Measurements from ENCODE around the gene SELENOO. TPM values are rescaled to one million over a fixed set of nuclear protein-coding genes. Genes with fewer than 3 reads are reported as not detected.
"Not testable (repeated sequence)": the region's sequence is repeated elsewhere in the genome, so short reads cannot be mapped to it uniquely, and the experiment has no call there.

Gene SELENOO
- total RNA-seq = 10 to 100 TPM; 22.5 to 23.4 TPM

- DNase-seq (ENCODE audit: low spot score in 2 of 2) (peak; percentile 90 to 92), ATAC-seq (peak; percentile 91 to 92)
- no peaks in the 10 kb centered on the region for H3K36me3 Mint-ChIP-seq
- H3K9me3 Mint-ChIP-seq = no peaks in the 10 kb centered on the region
- H3K27ac Mint-ChIP-seq = peak within 1 kb of the TSS; percentile 70 to 82
Observed at GRCh38 chr22:50200461-50201190, at the start of gene SELENOO. SELENOO (plus strand) TSS chr22:50201011; CDS start chr22:50201037, 26 bp downstream.

GRCh38 chr22:50151571-50152537 lies 49.0 kb upstream of the SELENOO start:
- no peak overlapping the region for H3K27ac Mint-ChIP-seq

GRCh38 chr22:50153056-50153755 lies 47.6 kb upstream of the SELENOO start:
- Mint-ChIP-seq H3K36me3 (no peaks in the 10 kb centered on the region), H3K27ac (no peak overlapping the region), H3K9me3 (no peaks in the 10 kb centered on the region)
- DNase-seq (ENCODE audit: low spot score in 2 of 2) (no peak), ATAC-seq (no peak)

More at GRCh38 chr22:50151571-50152537, 49.0 kb upstream of the SELENOO start:
- Mint-ChIP-seq H3K36me3 (no peaks in the 10 kb centered on the region), H3K9me3 (no peaks in the 10 kb centered on the region)
- DNase-seq (ENCODE audit: low spot score in 2 of 2) (no peak), ATAC-seq (no peak)

- no peak for DNase-seq (ENCODE audit: low spot score in 2 of 2)
- ATAC-seq = no peak
- Mint-ChIP-seq H3K9me3 (no peaks in the 10 kb centered on the region), H3K27ac (no peak overlapping the region), H3K36me3 (no peaks in the 10 kb centered on the region)
Observed at GRCh38 chr22:50153756-50154140, 47.1 kb upstream of the SELENOO start.

- no peak for DNase-seq (ENCODE audit: low spot score in 2 of 2)
- Mint-ChIP-seq H3K9me3 (no peaks in the 10 kb centered on the region), H3K36me3 (no peaks in the 10 kb centered on the region), H3K27ac (no peak overlapping the region)
- ATAC-seq = no peak
Observed at GRCh38 chr22:50157709-50158375, 43.0 kb upstream of the SELENOO start.

GRCh38 chr22:50160947-50161346 lies 39.9 kb upstream of the SELENOO start:
- no peak for DNase-seq (ENCODE audit: low spot score in 2 of 2)
- H3K9me3 Mint-ChIP-seq = no peaks in the 10 kb centered on the region
- H3K27ac Mint-ChIP-seq = no peak overlapping the region
- H3K36me3 Mint-ChIP-seq = no peaks in the 10 kb centered on the region
- no peak for ATAC-seq

- DNase-seq (ENCODE audit: low spot score in 2 of 2) = no peak
- no peak for ATAC-seq
- peak overlapping the region in 1 of 2 donors; percentile 29 for H3K27ac Mint-ChIP-seq
- no peaks in the 10 kb centered on the region for H3K9me3 Mint-ChIP-seq
- H3K36me3 Mint-ChIP-seq = no peaks in the 10 kb centered on the region
Observed at GRCh38 chr22:50161508-50162390, 39.1 kb upstream of the SELENOO start.

GRCh38 chr22:50162391-50162956 lies 38.3 kb upstream of the SELENOO start:
- no peak for DNase-seq (ENCODE audit: low spot score in 2 of 2)
- Mint-ChIP-seq H3K36me3 (no peaks in the 10 kb centered on the region), H3K27ac (no peak overlapping the region), H3K9me3 (no peaks in the 10 kb centered on the region)
- ATAC-seq = no peak

GRCh38 chr22:50165436-50166123 lies 35.2 kb upstream of the SELENOO start:
- no peak overlapping the region for H3K27ac Mint-ChIP-seq
- ATAC-seq = no peak
- H3K36me3 Mint-ChIP-seq = no peaks in the 10 kb centered on the region
- no peaks in the 10 kb centered on the region for H3K9me3 Mint-ChIP-seq
- DNase-seq (ENCODE audit: low spot score in 2 of 2) = no peak

GRCh38 chr22:50167689-50168489 lies 32.9 kb upstream of the SELENOO start:
- Mint-ChIP-seq H3K27ac (no peak overlapping the region), H3K36me3 (no peaks in the 10 kb centered on the region), H3K9me3 (no peaks in the 10 kb centered on the region)
- DNase-seq (ENCODE audit: low spot score in 2 of 2) (no peak), ATAC-seq (no peak)

GRCh38 chr22:50168490-50169180 lies 32.2 kb upstream of the SELENOO start:
- DNase-seq (ENCODE audit: low spot score in 2 of 2); ATAC-seq; H3K36me3 Mint-ChIP-seq; H3K9me3 Mint-ChIP-seq; H3K27ac Mint-ChIP-seq: not testable (repeated sequence)

GRCh38 chr22:50169181-50169759 lies 31.5 kb upstream of the SELENOO start:
- H3K27ac Mint-ChIP-seq = peak overlapping the region in 1 of 2 donors; percentile 55
- ATAC-seq (no peak), DNase-seq (ENCODE audit: low spot score in 2 of 2) (no peak)

GRCh38 chr22:50169774-50170341 lies 31.0 kb upstream of the SELENOO start:
- Mint-ChIP-seq H3K27ac (no peak overlapping the region), H3K9me3 (no peaks in the 10 kb centered on the region), H3K36me3 (no peaks in the 10 kb centered on the region)
- peak; percentile 82 to 85 for ATAC-seq
- DNase-seq (ENCODE audit: low spot score in 2 of 2) = peak; percentile 55 to 83

More at GRCh38 chr22:50169181-50169759, 31.5 kb upstream of the SELENOO start:
- H3K36me3 Mint-ChIP-seq = no peaks in the 10 kb centered on the region
- no peaks in the 10 kb centered on the region for H3K9me3 Mint-ChIP-seq

Data from activated naive CD4-positive, alpha-beta T cell treated with anti-CD3 and anti-CD28 coated beads, Interleukin-2, amount 50 U/mL, for 72 hours (primary cell).